SK-N-SH (cell line): Measurements from ENCODE around the gene NEDD8.

Experiments
- EP300 ChIP-seq, 2 experiments: IDR thresholded peaks; 2 replicates each; pipeline versions ENCODE4 v1.4.0 to v1.6.1; 2012; ENCODE audit warnings: borderline replicate concordance in 1 of 2, low read depth in 1 of 2, low read length in 1 of 2
- FOSL2 ChIP-seq: IDR thresholded peaks from 2 replicates; pipeline ENCODE4 v1.4.0; 2012; ENCODE audit warnings: low read depth, mild to moderate bottlenecking, moderate library complexity, borderline replicate concordance
- GATA2 ChIP-seq: sonication (generic); formaldehyde crosslinking; IDR thresholded peaks from 2 replicates; pipeline ENCODE4 v1.5.0; 2020; ENCODE audit warnings: mild to moderate bottlenecking, missing genetic modification reagents
- MXI1 ChIP-seq: IDR thresholded peaks from 2 replicates; pipeline ENCODE4 v1.6.1; 2012; ENCODE audit warnings: mild to moderate bottlenecking, low read depth, low read length, improper control_type of control experiment
- POLR2AphosphoS5 ChIP-seq: IDR thresholded peaks from 2 replicates; pipeline ENCODE4 v1.6.1; 2012; ENCODE audit warnings: low read depth, low read length
- RXRA ChIP-seq: IDR thresholded peaks from 2 replicates; pipeline ENCODE4 v1.4.0; 2012; ENCODE audit warnings: low read depth, mild to moderate bottlenecking, borderline replicate concordance
- SIN3A ChIP-seq: IDR thresholded peaks from 2 replicates; pipeline ENCODE4 v1.6.1; 2012; ENCODE audit warnings: low read depth, mild to moderate bottlenecking, low read length, moderate library complexity, borderline replicate concordance
- YY1 ChIP-seq: IDR thresholded peaks from 2 replicates; pipeline ENCODE4 v1.4.0; 2012; ENCODE audit warnings: low read depth, mild to moderate bottlenecking
- TF ChIP-seq, protein P1 (sequence below): fragments of 200-600 bp; sonication (generic); IDR thresholded peaks from 2 replicates; pipeline ENCODE4 v1.6.1; 2017; ENCODE audit warnings: antibody characterized with exemption, mild to moderate bottlenecking, moderate library complexity
- TF ChIP-seq, protein P2 (sequence below): IDR thresholded peaks from 2 replicates; pipeline ENCODE4 v1.4.0; 2012; ENCODE audit warnings: low read depth
- TF ChIP-seq, protein P3 (sequence below): IDR thresholded peaks from 2 replicates; pipeline ENCODE4 v1.6.1; 2012; ENCODE audit warnings: mild to moderate bottlenecking, low read depth, low read length, moderate library complexity

DNA sequence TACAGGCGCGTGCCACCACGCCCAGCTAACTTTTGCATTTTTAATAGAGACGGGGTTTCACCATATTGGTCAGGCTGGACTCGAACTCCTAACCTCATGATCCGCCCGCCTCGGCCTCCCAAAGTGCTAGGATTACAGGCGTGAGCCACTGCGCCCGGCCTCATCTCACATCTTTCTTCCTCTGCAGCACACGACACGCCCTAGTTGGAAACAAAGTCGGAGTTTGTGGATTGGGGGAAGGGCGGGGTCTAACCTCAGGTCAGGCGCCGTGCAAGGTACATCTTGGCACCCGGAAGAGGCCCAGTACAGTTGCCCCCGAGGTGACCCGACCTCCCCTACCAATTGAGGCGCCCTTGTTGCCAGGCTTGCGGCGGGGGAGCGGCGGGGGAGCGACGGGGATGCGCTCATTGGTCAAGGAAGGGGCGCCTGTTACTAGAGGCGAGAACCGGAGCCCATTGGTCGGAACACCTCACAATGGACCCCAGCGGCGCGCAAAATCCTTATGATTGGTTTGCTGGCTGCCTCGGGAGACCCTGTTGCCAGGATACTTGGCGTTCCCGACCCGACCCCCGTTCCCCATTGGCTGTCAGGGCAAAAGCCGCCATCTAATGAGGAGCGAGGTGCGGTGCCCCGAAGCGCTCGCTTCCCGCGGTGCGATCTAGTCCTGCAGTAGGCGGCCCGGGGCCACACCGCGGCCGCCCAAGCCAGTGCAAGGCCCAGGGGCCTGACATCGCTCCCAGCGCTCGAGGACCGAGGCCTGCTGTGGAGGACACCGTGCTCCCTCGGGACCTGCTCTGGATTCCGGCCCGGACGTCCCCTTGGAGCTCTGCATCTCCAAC lies 60.5 kb downstream of the NEDD8 start, which contains the start of gene REC8:
- TF ChIP-seq EP300 (IDR thresholded peaks at IDR 0.05; ENCODE audit: borderline replicate concordance in 1 of 2, low read depth in 1 of 2, low read length in 1 of 2), result peak in 1 of 2 experiments; percentile 52; a peak in 1 of 4 replicates
- TF ChIP-seq, protein P1, sequence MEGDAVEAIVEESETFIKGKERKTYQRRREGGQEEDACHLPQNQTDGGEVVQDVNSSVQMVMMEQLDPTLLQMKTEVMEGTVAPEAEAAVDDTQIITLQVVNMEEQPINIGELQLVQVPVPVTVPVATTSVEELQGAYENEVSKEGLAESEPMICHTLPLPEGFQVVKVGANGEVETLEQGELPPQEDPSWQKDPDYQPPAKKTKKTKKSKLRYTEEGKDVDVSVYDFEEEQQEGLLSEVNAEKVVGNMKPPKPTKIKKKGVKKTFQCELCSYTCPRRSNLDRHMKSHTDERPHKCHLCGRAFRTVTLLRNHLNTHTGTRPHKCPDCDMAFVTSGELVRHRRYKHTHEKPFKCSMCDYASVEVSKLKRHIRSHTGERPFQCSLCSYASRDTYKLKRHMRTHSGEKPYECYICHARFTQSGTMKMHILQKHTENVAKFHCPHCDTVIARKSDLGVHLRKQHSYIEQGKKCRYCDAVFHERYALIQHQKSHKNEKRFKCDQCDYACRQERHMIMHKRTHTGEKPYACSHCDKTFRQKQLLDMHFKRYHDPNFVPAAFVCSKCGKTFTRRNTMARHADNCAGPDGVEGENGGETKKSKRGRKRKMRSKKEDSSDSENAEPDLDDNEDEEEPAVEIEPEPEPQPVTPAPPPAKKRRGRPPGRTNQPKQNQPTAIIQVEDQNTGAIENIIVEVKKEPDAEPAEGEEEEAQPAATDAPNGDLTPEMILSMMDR, result no peak
- no peak for TF ChIP-seq YY1
- no peak; the same call in 1 of the 2 replicates for TF ChIP-seq POLR2AphosphoS5
- TF ChIP-seq, protein P2, sequence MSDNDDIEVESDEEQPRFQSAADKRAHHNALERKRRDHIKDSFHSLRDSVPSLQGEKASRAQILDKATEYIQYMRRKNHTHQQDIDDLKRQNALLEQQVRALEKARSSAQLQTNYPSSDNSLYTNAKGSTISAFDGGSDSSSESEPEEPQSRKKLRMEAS, result no peak; the same call in 1 of the 2 replicates
- TF ChIP-seq, protein P3, sequence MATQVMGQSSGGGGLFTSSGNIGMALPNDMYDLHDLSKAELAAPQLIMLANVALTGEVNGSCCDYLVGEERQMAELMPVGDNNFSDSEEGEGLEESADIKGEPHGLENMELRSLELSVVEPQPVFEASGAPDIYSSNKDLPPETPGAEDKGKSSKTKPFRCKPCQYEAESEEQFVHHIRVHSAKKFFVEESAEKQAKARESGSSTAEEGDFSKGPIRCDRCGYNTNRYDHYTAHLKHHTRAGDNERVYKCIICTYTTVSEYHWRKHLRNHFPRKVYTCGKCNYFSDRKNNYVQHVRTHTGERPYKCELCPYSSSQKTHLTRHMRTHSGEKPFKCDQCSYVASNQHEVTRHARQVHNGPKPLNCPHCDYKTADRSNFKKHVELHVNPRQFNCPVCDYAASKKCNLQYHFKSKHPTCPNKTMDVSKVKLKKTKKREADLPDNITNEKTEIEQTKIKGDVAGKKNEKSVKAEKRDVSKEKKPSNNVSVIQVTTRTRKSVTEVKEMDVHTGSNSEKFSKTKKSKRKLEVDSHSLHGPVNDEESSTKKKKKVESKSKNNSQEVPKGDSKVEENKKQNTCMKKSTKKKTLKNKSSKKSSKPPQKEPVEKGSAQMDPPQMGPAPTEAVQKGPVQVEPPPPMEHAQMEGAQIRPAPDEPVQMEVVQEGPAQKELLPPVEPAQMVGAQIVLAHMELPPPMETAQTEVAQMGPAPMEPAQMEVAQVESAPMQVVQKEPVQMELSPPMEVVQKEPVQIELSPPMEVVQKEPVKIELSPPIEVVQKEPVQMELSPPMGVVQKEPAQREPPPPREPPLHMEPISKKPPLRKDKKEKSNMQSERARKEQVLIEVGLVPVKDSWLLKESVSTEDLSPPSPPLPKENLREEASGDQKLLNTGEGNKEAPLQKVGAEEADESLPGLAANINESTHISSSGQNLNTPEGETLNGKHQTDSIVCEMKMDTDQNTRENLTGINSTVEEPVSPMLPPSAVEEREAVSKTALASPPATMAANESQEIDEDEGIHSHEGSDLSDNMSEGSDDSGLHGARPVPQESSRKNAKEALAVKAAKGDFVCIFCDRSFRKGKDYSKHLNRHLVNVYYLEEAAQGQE, result no peak
- peak; percentile 36 for TF ChIP-seq MXI1
- TF ChIP-seq RXRA, result peak; percentile 81; the same call in 1 of the 2 replicates
- TF ChIP-seq GATA2 (CRISPR knock-in tag), result no peak
- no peak for TF ChIP-seq SIN3A
- no peak for TF ChIP-seq FOSL2
